K562 (cell line): ENCODE data around the gene HES5. TPM values are rescaled to one million over a fixed set of nuclear protein-coding genes. Genes with fewer than 3 reads are reported as not detected.

Experiments
- BRCA1 ChIP-seq, 2 experiments: fragments of 450-650 bp in 1 of 2; sonication (generic) in 1 of 2; formaldehyde crosslinking in 1 of 2; IDR thresholded peaks; 2 replicates each; pipeline versions ENCODE4 v1.5.0 to v1.6.1; 2017 to 2020; ENCODE audit warnings: mild to moderate bottlenecking in 1 of 2, missing genetic modification reagents in 1 of 2
- CBX2 ChIP-seq: fragments of 200-600 bp; sonication (generic); IDR thresholded peaks from one replicate; pipeline ENCODE4 v1.6.1; 2012; ENCODE audit warnings: mild to moderate bottlenecking, low read length, inconsistent platforms; ENCODE audit not compliant: insufficient read depth, poor library complexity, severe bottlenecking
- ELF4 ChIP-seq: fragments of 450-650 bp; formaldehyde crosslinking; IDR thresholded peaks from 2 replicates; pipeline ENCODE4 v1.4.0; 2022; ENCODE audit warnings: missing genetic modification characterization
- HNRNPK ChIP-seq: fragments of 200-400 bp; formaldehyde crosslinking; IDR thresholded peaks from one replicate; pipeline ENCODE4 v1.6.1; 2018; ENCODE audit warnings: mild to moderate bottlenecking, low read depth, low read length; ENCODE audit not compliant: poor library complexity, severe bottlenecking
- KDM1A ChIP-seq, 2 experiments: fragments of 450-650 bp; IDR thresholded peaks; 2 replicates each; pipeline ENCODE4 v1.6.1; 2016; ENCODE audit warnings: mild to moderate bottlenecking in 2 of 2
- NFIC ChIP-seq: fragments of 450-650 bp; IDR thresholded peaks from 2 replicates; pipeline ENCODE4 v1.6.1; 2017; ENCODE audit warnings: mild to moderate bottlenecking, inconsistent platforms
- PTTG1 ChIP-seq: fragments of 450-650 bp; IDR thresholded peaks from 2 replicates; pipeline ENCODE4 v1.6.1; 2016; ENCODE audit warnings: low read depth, mild to moderate bottlenecking, missing genetic modification characterization, missing compliant biosample characterization
- RAD21 ChIP-seq, 2 experiments: fragments of 250-450 bp in 1 of 2; fragments of 450-650 bp in 1 of 2; sonication (Bioruptor Pico) in 1 of 2; formaldehyde crosslinking in 1 of 2; IDR thresholded peaks in 1 of 2; conservative IDR thresholded peaks in 1 of 2; 2 replicates each; pipeline versions ENCODE4 v1.4.0 to v1.8.0; 2020 to 2022; ENCODE audit warnings: mild to moderate bottlenecking in 2 of 2, moderate library complexity in 1 of 2
- SRSF9 ChIP-seq: fragments of 200-400 bp; formaldehyde crosslinking; IDR thresholded peaks from 2 replicates; pipeline ENCODE4 v1.6.1; 2017; ENCODE audit warnings: low read depth, low read length, borderline replicate concordance
- TAF15 ChIP-seq: fragments of 200-400 bp; formaldehyde crosslinking; IDR thresholded peaks from 2 replicates; pipeline ENCODE4 v1.6.1; 2017; ENCODE audit warnings: mild to moderate bottlenecking, low read depth, low read length, moderate library complexity
- TFAP4 ChIP-seq: sonication (generic); formaldehyde crosslinking; IDR thresholded peaks from 2 replicates; pipeline ENCODE4 v1.8.0; 2022; ENCODE audit warnings: missing genetic modification reagents, mild to moderate bottlenecking, moderate library complexity, borderline replicate concordance
- TRIM28 ChIP-seq: fragments of 450-650 bp; IDR thresholded peaks from 2 replicates; pipeline ENCODE4 v1.6.1; 2017
- ZNF592 ChIP-seq: fragments of 450-650 bp; IDR thresholded peaks from 2 replicates; pipeline ENCODE4 v1.6.1; 2017; ENCODE audit warnings: antibody characterized with exemption, mild to moderate bottlenecking
- ZNF696 ChIP-seq: fragments of 250-450 bp; sonication (Bioruptor Pico); conservative IDR thresholded peaks from 2 replicates; pipeline ENCODE4 v1.4.0; 2020; ENCODE audit warnings: mild to moderate bottlenecking, moderate library complexity
- polyA plus RNA-seq, 8 experiments: library from polyadenylated mRNA; depleted of rRNA in 4 of 8; stranded (reverse) in 5 of 8; unstranded in 3 of 8; fragments of >200 nt; fragmentation: Nextera tagmentation in 2 of 8; fragmentation: Illumina TruSeq in 1 of 8; extraction: Ambion mirVana in 2 of 8; extraction: Trizol in 1 of 8; gene quantifications; 2 replicates each; pipeline versions ENCODE4 v1.2.1 to v1.2.3, GENCODE V29; 2011 to 2014; ENCODE audit warnings: inconsistent platforms in 1 of 8, missing spikeins in 1 of 8
- total RNA-seq, 7 experiments: library from RNA; depleted of rRNA in 6 of 7; stranded (reverse); fragments of >200 nt in 6 of 7; fragmentation: Illumina TruSeq in 2 of 7; extraction: Trizol in 2 of 7; gene quantifications; 2 replicates each; pipeline versions ENCODE4 v1.2.1 to v1.2.3, GENCODE V29; 2011 to 2021; ENCODE audit warnings: low replicate concordance in 1 of 7
- TF ChIP-seq, protein P1 (sequence below): fragments of 150-350 bp; conservative IDR thresholded peaks from 2 replicates; pipeline ENCODE4 v1.6.1; 2014; ENCODE audit warnings: low read length

HES5 gene
- total and polyA plus RNA-seq, 9 of the 15 experiments (the other 6 are each of a cell fraction or from before 2014, with no cell fraction given): not detected

GRCh38 chr1:2546515-2547209 is 16.6 kb upstream of the HES5 start (continued):
- TF ChIP-seq ELF4 (CRISPR knock-in tag) (0 out of 2 replicates have a peak, but pooled peaks have one; percentile 50), ZNF592 (no peak; the same call in 1 of the 2 replicates), PTTG1 (tag) (no peak), ZNF696 (CRISPR knock-in tag) (no peak), KDM1A (IDR thresholded peaks at IDR 0.05) (peak; percentile 90 to 97; a peak in 3 of 4 replicates), RAD21 (CRISPR knock-in tag; conservative IDR thresholded peaks at IDR 0.05 in 1 of 2, IDR thresholded peaks at IDR 0.05 in 1 of 2) (no peak), HNRNPK (no peak), CBX2 (no peak), TAF15 (no peak), TRIM28 (peak; percentile 66; the same call in 1 of the 2 replicates), SRSF9 (no peak), BRCA1 (IDR thresholded peaks at IDR 0.05) (no peak), BRCA1 (CRISPR knock-in tag; IDR thresholded peaks at IDR 0.05) (no peak), TFAP4 (CRISPR knock-in tag) (peak; percentile 37), NFIC (peak; percentile 2; the same call in 1 of the 2 replicates)
- TF ChIP-seq, protein P1, sequence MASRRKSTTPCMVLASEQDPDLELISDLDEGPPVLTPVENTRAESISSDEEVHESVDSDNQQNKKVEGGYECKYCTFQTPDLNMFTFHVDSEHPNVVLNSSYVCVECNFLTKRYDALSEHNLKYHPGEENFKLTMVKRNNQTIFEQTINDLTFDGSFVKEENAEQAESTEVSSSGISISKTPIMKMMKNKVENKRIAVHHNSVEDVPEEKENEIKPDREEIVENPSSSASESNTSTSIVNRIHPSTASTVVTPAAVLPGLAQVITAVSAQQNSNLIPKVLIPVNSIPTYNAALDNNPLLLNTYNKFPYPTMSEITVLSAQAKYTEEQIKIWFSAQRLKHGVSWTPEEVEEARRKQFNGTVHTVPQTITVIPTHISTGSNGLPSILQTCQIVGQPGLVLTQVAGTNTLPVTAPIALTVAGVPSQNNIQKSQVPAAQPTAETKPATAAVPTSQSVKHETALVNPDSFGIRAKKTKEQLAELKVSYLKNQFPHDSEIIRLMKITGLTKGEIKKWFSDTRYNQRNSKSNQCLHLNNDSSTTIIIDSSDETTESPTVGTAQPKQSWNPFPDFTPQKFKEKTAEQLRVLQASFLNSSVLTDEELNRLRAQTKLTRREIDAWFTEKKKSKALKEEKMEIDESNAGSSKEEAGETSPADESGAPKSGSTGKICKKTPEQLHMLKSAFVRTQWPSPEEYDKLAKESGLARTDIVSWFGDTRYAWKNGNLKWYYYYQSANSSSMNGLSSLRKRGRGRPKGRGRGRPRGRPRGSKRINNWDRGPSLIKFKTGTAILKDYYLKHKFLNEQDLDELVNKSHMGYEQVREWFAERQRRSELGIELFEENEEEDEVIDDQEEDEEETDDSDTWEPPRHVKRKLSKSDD: no peak
